Transverse colon (tissue), 4 donors: ENCODE measurements around the gene SLC45A1. TPM values are rescaled to one million over a fixed set of nuclear protein-coding genes. Genes with fewer than 3 reads are reported as not detected.

Source experiments
- DNase-seq: peaks from one replicate; pipeline ENCODE4 v3.0.0-alpha.2; 2019
- H3K27ac ChIP-seq, 4 donors: fragments of 200-600 bp; sonication (generic); 2 replicates each; pipeline ENCODE4 v1.5.1; 2016 to 2018; ENCODE audit warnings: inconsistent platforms in 4 of 4
- H3K27me3 ChIP-seq: fragments of 200-600 bp; sonication (generic); 2 replicates; pipeline ENCODE4 v1.5.1; 2017; ENCODE audit warnings: inconsistent platforms
- H3K36me3 ChIP-seq, 4 donors: fragments of 200-600 bp; sonication (generic); 2 replicates each; pipeline ENCODE4 v1.5.1; 2017 to 2019; ENCODE audit warnings: inconsistent platforms in 4 of 4
- H3K4me1 ChIP-seq, 4 donors: fragments of 200-600 bp; sonication (generic); 2 replicates each; pipeline ENCODE4 v1.5.1; 2017 to 2020; ENCODE audit warnings: inconsistent platforms in 4 of 4
- H3K4me3 ChIP-seq, 4 donors: fragments of 200-600 bp; sonication (generic); 1 replicate in 1 of 4; 2 replicates in 3 of 4; pipeline versions ENCODE4 v1.5.1 to v1.6.1; 2017 to 2019; ENCODE audit warnings: inconsistent platforms in 4 of 4
- H3K9me3 ChIP-seq, 2 donors: fragments of 200-600 bp; sonication (generic); 2 replicates each; pipeline ENCODE4 v1.5.1; 2017 to 2019; ENCODE audit warnings: inconsistent platforms in 2 of 2
- CTCF ChIP-seq, 5 experiments: fragments of 200-600 bp in 3 of 5; fragments of 450-650 bp in 2 of 5; sonication (generic) in 3 of 5; IDR thresholded peaks; 1 replicate in 2 of 5; 2 replicates in 3 of 5; pipeline ENCODE4 v1.5.1; 2016 to 2017; ENCODE audit warnings: antibody characterized with exemption in 5 of 5, inconsistent platforms in 3 of 5, mild to moderate bottlenecking in 2 of 5, moderate library complexity in 1 of 5
- EP300 ChIP-seq: sonication (generic); formaldehyde crosslinking; IDR thresholded peaks from one replicate; pipeline ENCODE4 v1.6.1; 2017; ENCODE audit warnings: antibody characterized with exemption, low read depth
- POLR2A ChIP-seq: fragments of 450-650 bp; IDR thresholded peaks from one replicate; pipeline ENCODE4 v1.6.1; 2016; ENCODE audit warnings: antibody characterized with exemption, mild to moderate bottlenecking, moderate library complexity
- POLR2AphosphoS5 ChIP-seq, 3 donors: sonication (generic); formaldehyde crosslinking; IDR thresholded peaks; one replicate each; pipeline ENCODE4 v1.6.1; 2016; ENCODE audit warnings: antibody characterized with exemption in 3 of 3
- WGBS, 2 donors: methylation state at CpG; one replicate each; pipeline ENCODE4 v1.1.5; 2018; ENCODE audit warnings: low coverage in 1 of 2; 5-methylcytosine and 5-hydroxymethylcytosine counted together
- in situ Hi-C, 4 donors: fragments of 200-750 bp; cut with MboI; loops; one replicate each; pipeline versions ENCODE4 v1.15.0 to v1.15.1; 2017; ENCODE audit warnings: low sequenced_read_pairs in 3 of 4, low pct_ligation_motif_present in 1 of 4, low pct_unique_long_range_greater_than_20kb in 1 of 4
- intact Hi-C: fragments of 100-400 bp; cut with DNase I; formaldehyde crosslinking; loops from one replicate; pipeline ENCODE4 v1.15.1; 2023; ENCODE audit warnings: low total_unique reads
- total RNA-seq, 4 donors: library from RNA; depleted of rRNA; stranded (reverse); fragments of >200 nt; gene quantifications; one replicate each; pipeline ENCODE4 v1.1.0, GENCODE V29; 2016

SLC45A1 gene
- total RNA-seq, 4 donors from 2014 or later: 2.3 to 7.1 (median 4.1) TPM

GRCh38 chr1:8325771-8326170, 7.9 kb downstream of the SLC45A1 start:
- 90% methylated on average over 17 of the region's 21 CpGs; no CpG with 5 or more reads in 1 of the 2 donors for WGBS, 2 donors
- TF ChIP-seq EP300 (no peak), POLR2A (no peak), POLR2AphosphoS5 (IDR thresholded peaks at IDR 0.05) (no peak), CTCF (IDR thresholded peaks at IDR 0.05) (no peak)
- no peaks in the 10 kb centered on the region for H3K9me3 ChIP-seq
- in situ Hi-C loops (no loop called here), intact Hi-C loops (no loop called here)
- H3K27me3 ChIP-seq: no peaks in the 10 kb centered on the region
- no peak for DNase-seq
- H3K4me1 ChIP-seq: no peaks in the 10 kb centered on the region
- H3K4me3 ChIP-seq: no peak overlapping the region
- H3K36me3 ChIP-seq: no peaks in the 10 kb centered on the region
- H3K27ac ChIP-seq: no peak overlapping the region

GRCh38 chr1:8326265-8326664, 8.4 kb downstream of the SLC45A1 start:
- Histone ChIP-seq H3K27ac (no peak overlapping the region), H3K27me3 (no peaks in the 10 kb centered on the region), H3K36me3 (no peaks in the 10 kb centered on the region), H3K9me3 (no peaks in the 10 kb centered on the region), H3K4me1 (no peaks in the 10 kb centered on the region), H3K4me3 (no peak overlapping the region)
- no peak for DNase-seq
- intact Hi-C loops: no loop called here
- TF ChIP-seq CTCF (IDR thresholded peaks at IDR 0.05): no peak
- TF ChIP-seq POLR2A: no peak
- TF ChIP-seq EP300: no peak
- no peak for TF ChIP-seq POLR2AphosphoS5 (IDR thresholded peaks at IDR 0.05)
- 90 to 91% methylated on average over 12 to 13 of the region's 13 CpGs for WGBS, 2 donors
- in situ Hi-C loops: no loop called here

GRCh38 chr1:8328271-8328670, 10.4 kb downstream of the SLC45A1 start:
- Histone ChIP-seq H3K9me3 (no peaks in the 10 kb centered on the region), H3K4me3 (no peak overlapping the region), H3K27ac (no peak overlapping the region), H3K4me1 (no peaks in the 10 kb centered on the region), H3K36me3 (no peaks in the 10 kb centered on the region), H3K27me3 (no peaks in the 10 kb centered on the region)
- intact Hi-C loops (no loop called here), in situ Hi-C loops (no loop called here)
- WGBS, 2 donors: 95 to 96% methylated on average over 9 to 18 of the region's 18 CpGs
- no peak for TF ChIP-seq POLR2AphosphoS5 (IDR thresholded peaks at IDR 0.05)
- DNase-seq: no peak

GRCh38 chr1:8329439-8329838, 11.5 kb downstream of the SLC45A1 start:
- H3K9me3 ChIP-seq: no peaks in the 10 kb centered on the region
- WGBS, 2 donors: 74% methylated on average over 12 of the region's 12 CpGs; no CpG with 5 or more reads in 1 of the 2 donors
- H3K36me3 ChIP-seq: no peaks in the 10 kb centered on the region
- in situ Hi-C loops (no loop called here), intact Hi-C loops (no loop called here)
- no peak overlapping the region for H3K27ac ChIP-seq
- TF ChIP-seq EP300 (no peak), CTCF (IDR thresholded peaks at IDR 0.05) (no peak), POLR2A (no peak), POLR2AphosphoS5 (IDR thresholded peaks at IDR 0.05) (no peak)
- H3K27me3 ChIP-seq: no peaks in the 10 kb centered on the region
- no peak for DNase-seq
- H3K4me1 ChIP-seq: no peaks in the 10 kb centered on the region
- H3K4me3 ChIP-seq: no peak overlapping the region

- Histone ChIP-seq H3K9me3 (no peaks in the 10 kb centered on the region), H3K27me3 (no peaks in the 10 kb centered on the region), H3K27ac (no peak overlapping the region), H3K36me3 (no peaks in the 10 kb centered on the region), H3K4me3 (no peak overlapping the region), H3K4me1 (no peaks in the 10 kb centered on the region)
- no peak for DNase-seq
- in situ Hi-C loops: no loop called here
- TF ChIP-seq CTCF (IDR thresholded peaks at IDR 0.05) (no peak), EP300 (no peak), POLR2AphosphoS5 (IDR thresholded peaks at IDR 0.05) (no peak), POLR2A (no peak)
- intact Hi-C loops: no loop called here
- WGBS, 2 donors: 91% methylated on average over 14 of the region's 14 CpGs; no CpG with 5 or more reads in 1 of the 2 donors
Observed at GRCh38 chr1:8329858-8330257, 11.9 kb downstream of the SLC45A1 start.
